CD4-positive, alpha-beta T cell treated with Interleukin-15 for 1 hour (primary cell): ENCODE results near the gene CD22.
A peak's percentile ranks its signal among the peaks of the same experiment; 100 is the strongest.

ENCODE experiments used
- DNase-seq: peaks from one replicate; pipeline ENCODE4 v3.0.0-alpha.2; 2020

The CD22 gene

DNA sequence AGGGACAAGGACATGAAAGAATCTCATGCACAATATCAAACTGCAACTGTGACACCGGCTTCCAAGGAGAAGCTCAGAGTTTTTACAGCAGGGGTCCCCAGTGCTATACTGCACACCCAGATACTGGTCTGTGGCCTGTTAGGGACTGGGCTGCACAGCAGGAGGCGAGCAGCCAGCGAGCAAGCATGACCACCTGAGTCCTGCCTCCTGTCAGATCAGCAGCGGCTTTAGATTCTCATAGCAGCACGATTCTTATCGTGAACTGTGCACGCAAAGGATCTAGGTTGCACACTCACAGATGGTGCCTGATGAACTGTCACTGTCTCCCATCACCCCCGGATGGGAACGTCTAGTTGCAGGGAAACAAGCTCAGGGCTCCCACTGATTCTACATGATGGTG, 13.1 kb upstream of the CD22 start:
- DNase-seq, result no peak

DNA sequence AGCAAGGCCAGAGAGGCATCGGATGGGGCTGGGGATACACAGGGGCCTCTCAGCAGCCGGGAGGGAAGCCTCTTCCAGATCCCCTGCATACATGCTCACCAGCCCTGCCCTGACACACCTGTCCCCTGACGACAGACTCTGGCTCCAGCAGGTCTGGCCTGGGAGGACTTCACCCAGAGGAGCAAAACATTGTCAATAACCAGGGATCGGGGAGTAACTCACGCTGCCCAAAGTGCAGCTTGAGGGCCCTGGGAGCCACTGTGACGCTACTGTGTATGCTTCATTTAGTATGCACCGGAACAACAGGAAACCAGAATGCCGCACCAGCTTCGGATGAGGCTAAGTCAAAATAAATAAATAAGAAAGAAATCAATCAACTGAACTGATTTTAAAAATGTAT, 12.4 kb upstream of the CD22 start:
- no peak for DNase-seq

DNA sequence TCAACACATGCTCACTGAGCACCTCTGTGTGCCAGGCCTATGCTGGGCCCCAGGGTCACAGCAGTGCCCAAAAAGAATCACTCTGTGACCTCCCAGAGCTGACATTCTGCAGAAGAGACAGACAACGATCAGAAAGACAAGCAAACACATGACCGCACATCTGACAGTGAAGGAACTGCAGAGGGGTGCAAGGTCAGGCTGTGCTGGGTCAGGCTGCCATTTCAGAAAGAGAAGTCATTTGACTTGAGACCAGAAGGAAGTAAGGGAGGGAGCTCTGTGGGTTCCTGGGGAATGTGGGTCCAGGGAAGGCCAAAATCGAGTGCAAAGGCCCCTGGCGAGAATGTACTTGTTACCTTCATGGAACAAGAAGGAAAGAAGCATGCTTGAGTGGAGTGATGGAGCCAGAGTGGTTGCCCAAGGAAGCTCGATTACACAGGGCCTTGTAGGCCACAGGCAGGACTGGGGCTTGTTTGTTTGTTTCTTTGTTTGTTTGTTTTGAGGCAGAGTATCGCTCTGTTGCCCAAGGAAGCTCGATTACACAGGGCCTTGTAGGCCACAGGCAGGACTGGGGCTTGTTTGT, 11.4 kb upstream of the CD22 start:
- DNase-seq, result no peak

DNA sequence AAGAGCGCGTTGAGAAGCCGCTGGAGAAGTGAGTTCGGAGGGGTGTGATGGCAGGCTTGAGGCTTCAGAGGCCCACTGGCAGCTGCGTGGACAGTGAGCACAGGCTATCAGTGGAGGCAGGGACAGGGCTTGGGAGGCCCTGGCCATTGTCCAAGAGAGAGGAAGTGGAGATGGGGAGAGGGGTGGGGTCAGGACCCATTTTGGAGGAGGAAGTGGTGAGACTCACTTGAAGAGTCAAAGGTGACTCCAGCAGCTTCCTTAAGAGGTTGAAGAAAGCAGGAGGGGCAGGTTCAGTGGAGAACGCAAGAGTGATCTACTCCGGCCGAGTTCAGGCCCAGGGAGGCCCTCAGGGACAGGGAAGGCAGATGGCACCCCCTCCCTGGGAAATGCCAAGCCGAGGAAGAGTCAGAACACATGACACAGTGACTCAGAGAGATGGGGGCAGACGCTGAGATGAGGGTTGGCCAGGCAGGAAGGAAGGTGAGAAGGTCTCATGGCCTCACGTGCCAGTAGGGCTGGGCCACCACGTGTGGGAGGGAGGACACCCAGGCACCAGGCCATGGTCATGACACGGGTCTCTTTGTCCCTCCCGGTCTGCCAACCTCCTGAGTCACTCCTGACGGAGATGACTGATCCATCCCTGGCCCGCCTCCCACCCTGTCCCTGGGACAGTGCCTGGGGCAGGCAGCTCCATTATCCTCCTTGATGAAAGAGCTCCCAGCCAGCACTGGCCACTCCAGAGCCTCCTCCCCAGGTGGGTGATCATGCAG, 10.1 kb upstream of the CD22 start:
- peak; percentile 87 for DNase-seq

DNA sequence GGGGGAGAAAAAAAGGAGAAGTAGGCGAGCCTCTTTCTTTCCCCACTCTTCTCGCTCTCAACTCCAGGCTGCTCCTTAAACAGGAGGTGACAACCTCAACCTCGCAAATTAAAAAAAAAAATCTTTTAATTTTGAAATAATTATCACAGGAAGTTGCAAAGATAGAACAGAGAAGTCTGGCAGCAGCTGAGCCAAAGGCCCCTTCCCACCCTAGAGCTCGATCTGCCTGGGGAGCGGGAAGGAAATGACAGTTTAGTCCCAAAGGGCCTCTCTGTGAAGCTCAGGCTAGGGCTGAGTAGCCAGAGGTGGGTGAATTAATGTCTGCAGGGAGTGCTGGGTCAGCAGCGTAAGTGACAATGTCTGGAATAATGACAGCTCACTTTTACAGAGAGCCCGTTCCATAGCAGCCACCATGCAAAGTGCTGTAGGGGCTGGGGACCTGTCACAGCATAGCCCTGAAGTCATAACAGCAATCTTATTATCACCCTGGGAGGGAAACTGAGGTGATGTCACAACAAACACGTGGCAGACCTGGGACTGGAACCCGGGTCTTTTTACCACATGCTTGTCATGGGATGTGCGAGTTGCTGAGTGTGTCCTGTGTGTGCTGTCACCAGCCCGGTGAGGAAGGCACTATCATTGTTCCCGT, 8.8 kb upstream of the CD22 start:
- peak; percentile 49 for DNase-seq

DNA sequence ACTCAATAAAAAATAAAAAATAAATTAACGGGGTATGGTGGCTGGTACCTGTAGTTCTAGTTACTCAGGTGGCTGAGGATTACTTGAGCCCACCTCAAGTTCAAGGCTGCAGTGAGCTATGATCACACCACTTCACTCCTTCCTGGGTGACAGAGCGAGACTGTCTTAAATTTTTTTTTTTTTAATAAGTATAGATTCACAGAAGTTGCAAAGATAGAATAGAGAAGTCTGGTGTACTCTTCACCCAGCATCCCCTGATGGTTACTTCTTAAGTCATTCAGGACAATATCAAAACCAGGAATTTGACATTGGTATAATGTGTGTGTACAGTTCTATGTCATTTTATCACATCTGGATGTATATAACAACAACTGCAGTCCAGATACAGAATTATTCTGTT, 7.7 kb upstream of the CD22 start:
- DNase-seq, result no peak

DNA sequence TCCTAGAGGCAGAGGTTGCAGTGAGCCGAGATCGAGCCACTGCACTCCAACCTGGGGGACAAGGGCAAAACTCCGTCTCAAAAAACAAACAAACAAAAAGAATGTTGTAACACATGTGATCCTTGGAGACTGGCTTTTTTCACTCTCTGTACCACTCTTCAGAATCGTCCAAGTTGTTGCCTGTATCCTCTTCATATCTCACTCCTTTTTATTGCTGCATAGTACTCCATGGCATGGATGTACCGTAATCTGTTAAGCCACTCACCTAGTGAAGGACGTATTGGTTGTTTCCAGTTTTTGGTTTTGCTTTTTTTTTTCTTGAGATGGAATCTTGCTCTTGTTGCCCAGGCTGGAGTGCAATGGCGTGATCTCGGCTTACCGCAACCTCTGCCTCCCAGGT, 7.0 kb upstream of the CD22 start:
- no peak for DNase-seq

DNA sequence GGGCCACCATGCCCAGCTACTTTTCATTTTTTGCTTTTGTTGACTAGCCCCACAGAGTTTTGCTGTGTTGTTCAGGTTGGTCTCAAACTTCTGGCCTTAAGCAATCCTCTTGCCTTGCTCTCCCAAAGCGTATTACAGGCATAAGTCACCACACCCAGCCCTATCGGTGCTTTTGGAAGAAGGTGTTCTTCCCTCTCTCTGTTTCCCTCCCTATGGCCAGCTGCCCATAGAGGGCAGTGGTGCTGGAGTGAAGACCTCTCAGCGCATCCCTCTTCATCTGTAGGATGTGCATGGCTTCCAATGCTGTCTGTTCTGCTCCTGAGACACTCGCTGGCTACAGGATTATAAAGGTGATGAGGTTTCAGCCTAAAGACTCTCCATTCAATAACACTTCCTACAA, 1.3 kb upstream of the CD22 start:
- DNase-seq, result no peak

DNA sequence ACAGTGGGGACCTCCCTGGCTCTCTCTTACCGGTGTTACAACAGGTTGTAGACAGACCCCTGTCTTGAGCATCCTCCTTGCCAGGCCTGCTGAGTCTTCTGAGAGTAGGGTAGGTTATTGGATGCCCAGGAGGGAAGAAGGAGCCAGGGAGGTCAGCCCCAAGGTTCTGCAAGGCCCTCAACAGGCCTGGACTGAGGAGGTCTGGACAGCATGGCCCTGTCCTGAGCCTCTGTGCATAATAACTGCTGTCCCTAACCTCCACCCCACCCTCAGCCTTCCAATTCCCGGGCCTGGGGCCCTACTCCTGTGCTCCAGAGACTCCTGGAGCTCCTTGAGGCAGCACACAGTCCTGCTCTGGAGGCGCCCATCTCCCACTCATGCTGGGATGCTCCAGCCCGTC, 336 bp downstream of the CD22 start:
- DNase-seq, result no peak

DNA sequence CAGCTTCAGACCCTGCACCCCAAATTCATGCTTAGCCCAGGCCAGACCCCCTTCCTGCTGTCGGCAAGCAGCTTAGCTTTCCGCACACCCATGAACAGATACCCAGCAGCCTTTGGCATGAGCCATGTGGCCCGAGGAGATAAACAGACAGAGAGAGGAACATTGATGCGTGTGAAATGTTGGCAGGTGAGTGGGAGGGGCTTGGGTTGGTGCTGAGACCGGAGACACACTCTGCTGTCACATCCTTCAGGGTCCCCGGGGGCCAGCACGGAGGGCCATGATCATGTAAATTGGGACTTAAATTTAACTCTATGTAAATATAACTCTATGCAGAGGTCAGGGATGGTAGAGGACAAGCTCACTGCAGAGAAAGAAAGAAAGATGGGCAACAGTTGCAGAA, 1.5 kb downstream of the CD22 start:
- DNase-seq, result peak; percentile 84

DNA sequence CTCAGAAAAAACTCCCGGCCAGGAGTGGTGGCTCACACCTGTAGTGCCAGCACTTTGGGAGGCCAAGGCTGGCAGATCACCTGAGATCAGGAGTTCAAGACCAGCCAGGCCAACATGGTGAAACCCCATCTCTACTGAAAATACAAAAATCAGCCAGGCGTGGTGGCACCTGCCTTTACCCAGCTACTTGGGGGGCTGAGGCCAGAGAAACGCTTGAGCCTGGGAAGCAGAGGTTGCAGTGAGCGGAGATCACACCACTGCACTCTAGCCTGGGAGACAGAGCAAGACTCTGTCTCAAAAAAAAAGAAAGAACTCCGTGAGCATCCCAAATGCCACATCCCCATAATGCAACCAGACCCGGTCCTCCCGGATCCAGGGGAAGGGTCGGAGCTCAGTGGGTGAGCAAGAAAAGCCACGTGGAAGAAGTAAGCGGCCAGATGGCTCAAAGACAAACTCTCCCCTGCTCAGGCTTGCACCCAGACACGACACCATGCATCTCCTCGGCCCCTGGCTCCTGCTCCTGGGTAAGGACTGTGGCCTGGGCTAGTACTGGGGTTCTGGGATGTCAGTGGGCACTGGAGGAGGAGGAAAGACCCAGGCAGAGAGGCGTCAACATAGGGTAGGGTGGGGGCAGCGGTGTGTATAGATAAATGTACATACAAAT, 2.7 kb downstream of the CD22 start:
- no peak for DNase-seq

DNA sequence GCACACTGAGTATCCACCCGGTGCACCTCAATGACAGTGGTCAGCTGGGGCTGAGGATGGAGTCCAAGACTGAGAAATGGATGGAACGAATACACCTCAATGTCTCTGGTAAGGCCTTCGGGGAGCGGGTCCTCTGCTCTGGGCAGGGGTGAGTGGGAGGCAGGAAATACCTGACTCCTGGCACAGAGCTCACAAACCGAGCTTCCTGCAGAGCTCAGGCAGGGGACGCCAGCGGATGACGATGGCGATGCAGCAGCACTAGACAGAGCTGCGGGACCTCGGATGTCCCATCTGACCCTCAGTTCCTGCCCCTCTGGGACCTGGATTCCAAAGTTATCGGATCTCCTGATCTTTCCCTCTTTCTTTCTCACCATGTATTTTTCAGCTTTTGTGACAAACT, 3.8 kb downstream of the CD22 start:
- DNase-seq, result no peak

DNA sequence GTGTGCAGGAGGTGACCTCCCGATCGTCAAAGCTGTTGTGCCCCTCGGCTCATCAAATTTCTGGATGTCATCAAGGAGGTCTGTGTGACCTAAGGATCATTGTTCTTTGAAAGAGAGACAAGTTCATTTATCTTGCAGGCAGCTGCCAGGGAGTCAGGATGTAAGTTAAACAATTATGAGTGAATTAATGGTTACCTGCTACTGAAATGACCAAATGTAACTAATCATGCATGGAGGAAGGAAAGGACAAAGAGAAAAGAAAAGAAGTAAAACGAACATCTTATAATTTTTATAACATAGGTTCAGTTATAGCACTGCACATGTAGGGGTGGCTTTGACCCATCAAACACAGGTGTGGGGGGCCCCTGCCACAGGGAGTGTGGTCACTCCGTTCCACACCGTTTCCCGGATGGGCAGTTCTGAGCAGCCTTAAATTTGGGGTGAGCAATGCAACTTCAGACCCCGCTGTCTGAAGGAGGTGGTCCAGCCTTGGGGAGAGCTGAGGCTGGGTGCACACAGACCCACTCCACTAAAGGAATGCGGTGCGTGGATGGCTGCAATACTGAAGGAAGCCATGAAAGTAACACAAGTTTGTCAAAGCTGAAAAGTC, 5.3 kb downstream of the CD22 start:
- DNase-seq, result no peak

DNA sequence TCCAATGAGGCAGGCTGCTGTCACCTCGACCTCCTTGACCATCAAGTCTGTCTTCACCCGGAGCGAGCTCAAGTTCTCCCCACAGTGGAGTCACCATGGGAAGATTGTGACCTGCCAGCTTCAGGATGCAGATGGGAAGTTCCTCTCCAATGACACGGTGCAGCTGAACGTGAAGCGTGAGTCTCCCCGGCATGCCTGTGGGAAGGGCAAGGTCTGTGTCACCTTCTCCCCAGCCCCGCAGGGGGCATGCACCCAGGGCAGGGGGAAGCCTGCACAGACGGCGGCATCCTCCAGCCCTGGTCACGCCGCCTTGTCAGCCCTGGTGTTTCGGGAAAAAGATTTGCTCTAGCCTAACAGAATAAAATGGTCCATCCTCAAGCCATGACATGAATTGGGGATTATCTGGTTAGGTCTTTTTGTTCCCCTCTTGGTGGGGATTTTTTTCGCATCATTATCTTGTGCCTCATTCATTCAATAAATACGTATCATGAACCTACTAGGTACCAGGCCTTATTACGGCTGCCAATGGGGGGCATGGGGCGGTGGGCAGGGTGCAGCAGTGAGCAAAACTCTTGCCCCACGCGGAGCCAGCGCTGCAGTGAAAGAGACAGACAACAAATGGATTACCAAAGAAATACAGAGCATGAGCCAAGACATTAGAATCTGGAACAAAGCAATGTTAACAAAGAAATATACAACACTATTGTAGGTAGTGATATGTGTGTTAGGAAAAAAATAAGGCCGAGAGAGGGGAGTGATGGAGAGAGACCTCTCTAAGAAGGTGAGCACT, 7.4 kb downstream of the CD22 start:
- no peak for DNase-seq

DNA sequence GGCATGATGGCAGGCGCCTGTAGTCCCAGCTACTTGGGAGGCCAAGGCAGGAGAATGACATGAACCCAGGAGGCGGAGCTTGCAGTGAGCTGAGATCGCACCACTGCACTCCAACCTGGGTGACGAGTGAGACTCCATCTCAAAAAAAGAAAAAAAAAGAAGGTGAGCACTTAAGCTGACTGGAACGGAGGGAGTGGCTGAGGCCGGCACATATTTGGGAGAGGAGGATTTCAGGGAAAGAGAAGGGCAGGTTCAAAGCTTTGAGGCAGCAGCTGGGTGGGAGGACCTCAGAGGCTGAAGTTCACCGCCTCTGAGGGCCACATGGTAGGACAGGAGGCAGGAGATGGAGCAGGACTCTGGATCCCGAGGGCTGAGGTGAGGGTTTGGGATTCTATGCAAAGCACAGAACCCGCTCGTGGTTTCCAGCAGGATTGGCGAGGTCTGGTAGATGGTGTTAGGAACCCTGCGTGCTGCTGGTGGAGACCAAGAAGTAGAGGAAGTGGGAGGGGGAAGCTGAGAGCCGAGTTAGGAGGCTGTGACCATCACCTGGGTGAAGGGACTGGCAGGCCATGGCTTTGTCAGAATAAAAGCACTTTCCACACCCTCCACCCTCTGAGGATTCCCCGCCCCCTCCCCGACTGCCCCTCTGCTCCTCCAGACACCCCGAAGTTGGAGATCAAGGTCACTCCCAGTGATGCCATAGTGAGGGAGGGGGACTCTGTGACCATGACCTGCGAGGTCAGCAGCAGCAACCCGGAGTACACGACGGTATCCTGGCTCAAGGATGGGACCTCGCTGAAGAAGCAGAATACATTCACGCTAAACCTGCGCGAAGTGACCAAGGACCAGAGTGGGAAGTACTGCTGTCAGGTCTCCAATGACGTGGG, 8.4 kb downstream of the CD22 start:
- DNase-seq, result no peak

DNA sequence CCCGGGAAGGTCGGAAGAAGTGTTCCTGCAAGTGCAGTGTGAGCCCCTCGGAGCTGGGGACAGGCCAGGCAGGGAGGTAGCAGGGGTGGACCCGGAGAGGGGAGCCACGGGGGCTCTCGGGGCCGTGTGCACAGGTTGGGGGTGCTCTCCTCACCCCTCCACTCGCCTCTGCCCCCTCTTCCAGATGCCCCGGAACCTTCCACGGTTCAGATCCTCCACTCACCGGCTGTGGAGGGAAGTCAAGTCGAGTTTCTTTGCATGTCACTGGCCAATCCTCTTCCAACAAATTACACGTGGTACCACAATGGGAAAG, 9.0 kb downstream of the CD22 start:
- no peak for DNase-seq

DNA sequence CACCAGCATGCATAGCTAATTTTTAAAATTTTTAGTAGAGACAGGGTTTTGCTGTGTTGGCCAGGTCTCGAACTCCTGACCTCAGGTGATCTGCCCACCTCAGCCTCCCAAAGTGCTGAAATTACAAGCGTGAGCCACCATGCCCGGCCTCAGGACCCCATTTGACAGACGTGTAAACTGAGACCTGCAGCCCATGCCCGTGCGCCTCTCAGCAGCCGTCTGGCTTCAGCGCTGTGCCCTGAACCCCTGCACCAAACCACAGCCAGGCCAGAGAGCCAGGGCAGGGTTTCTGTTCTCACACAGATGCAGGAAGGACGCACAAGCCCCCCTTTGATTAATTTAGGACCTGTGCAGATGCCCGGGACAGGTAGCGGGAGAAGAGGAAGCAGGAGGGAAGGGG, 11.4 kb downstream of the CD22 start:
- DNase-seq, result no peak

DNA sequence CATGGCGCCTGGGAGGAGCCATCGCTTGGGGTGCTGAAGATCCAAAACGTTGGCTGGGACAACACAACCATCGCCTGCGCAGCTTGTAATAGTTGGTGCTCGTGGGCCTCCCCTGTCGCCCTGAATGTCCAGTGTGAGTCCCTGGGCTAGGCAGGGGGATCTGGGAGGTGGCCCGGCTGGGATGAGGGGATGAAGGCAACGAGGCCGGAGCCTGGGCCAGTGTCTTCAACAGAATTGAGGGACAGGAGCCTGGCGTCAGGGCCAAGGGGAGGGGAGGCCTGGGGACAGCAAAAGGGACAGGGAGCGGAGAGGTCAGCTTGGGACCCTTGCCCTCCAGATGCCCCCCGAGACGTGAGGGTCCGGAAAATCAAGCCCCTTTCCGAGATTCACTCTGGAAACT, 12.0 kb downstream of the CD22 start:
- no peak for DNase-seq

DNA sequence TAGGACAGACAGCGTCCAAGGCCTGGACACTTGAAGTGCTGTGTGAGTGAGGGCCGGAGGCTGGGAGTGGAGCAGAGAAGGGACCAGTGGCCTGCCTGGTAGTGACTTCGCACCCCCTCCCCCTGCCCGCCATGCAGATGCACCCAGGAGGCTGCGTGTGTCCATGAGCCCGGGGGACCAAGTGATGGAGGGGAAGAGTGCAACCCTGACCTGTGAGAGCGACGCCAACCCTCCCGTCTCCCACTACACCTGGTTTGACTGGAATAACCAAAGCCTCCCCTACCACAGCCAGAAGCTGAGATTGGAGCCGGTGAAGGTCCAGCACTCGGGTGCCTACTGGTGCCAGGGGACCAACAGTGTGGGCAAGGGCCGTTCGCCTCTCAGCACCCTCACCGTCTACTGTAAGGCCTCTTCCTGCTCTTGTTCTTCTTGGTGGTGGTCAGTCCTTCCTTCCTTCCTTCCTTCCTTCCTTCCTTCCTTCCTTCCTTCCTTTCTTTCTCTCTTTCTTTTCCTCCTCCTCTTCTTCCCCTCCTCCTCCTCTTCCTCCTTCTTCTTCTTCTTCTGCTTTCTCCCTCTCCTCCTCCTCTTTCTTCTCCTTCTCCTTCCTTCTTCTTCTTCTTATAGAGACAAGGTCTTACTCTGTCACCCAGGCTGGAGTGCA, 12.7 kb downstream of the CD22 start:
- no peak for DNase-seq

DNA sequence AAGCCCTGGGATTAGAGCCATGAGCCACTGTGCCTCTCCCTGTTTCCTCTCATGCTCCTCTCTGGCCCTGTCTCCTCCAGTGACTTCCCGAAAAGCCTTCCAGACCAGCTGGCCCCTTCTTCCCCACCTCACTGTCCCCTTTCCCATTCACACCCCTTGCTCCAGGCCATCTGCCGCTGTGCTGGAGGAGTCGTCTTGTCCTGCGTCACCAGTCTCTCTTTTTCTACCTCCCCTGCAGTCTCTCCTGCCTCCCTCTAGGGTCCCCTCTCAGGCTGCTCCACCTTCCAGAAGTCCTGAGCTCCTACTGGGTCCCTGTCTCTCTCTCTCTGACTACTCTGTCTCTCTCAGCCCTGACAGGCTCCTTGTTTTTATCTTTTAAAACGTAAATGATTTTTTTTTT, 13.4 kb downstream of the CD22 start:
- DNase-seq, result peak; percentile 7

DNA sequence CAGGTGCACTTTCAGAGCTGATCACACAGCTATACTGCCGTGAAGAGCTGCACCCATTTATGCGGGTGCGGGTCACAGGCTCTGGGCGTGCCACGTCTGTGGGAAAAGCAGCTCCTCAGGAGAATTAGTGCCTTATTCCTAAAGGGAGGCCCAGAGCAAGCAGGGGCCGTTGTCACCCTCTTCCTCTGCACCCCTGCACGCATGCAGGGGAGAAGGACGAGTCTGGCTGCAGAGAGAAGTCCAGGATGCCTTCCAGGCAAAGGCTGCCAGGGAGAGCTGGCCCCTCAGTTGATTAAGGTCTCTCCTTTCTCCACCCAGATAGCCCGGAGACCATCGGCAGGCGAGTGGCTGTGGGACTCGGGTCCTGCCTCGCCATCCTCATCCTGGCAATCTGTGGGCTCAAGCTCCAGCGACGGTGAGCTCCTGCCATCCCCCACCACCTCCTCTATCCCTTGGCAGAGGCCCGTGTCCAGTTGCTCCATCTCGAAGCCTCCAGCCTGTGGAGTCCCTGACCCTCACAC, 15.6 kb downstream of the CD22 start:
- no peak for DNase-seq
